Measurements from ENCODE around the gene BCAS3. TPM values are rescaled to one million over a fixed set of nuclear protein-coding genes. Genes with fewer than 3 reads are reported as not detected.

The BCAS3 gene
- total RNA-seq, 2 donors from 2014 or later = 44.1 to 71.5 TPM

GRCh38 chr17:61010661-61011170 is 333.1 kb downstream of the BCAS3 start:
- no peaks in the 10 kb centered on the region for H3K4me1 ChIP-seq
- no peaks in the 10 kb centered on the region for H3K9me3 ChIP-seq
- WGBS, 2 donors = 94 to 95% methylated on average over 2 of the region's 2 CpGs
- no peak overlapping the region for H3K4me3 ChIP-seq
- no peaks in the 10 kb centered on the region for H3K36me3 ChIP-seq (replicated peaks in 1 of 2; ENCODE audit: insufficient read depth in 1 of 2, low read depth in 2 of 2)
- intact Hi-C loops (cut with DNase I) = no loop called here
- TF ChIP-seq POLR2A (IDR thresholded peaks at IDR 0.05) (no peak), CTCF (IDR thresholded peaks at IDR 0.05) (no peak)
- ATAC-seq (no peak), DNase-seq (no peak)
- no peak overlapping the region for H3K27ac ChIP-seq
- peaks cover 0 to 3% of the 10 kb centered on the region in 2 donors for H3K27me3 ChIP-seq

- no peak overlapping the region for H3K27ac ChIP-seq
- no peak for TF ChIP-seq POLR2A (IDR thresholded peaks at IDR 0.05)
- TF ChIP-seq CTCF (IDR thresholded peaks at IDR 0.05) = no peak
- WGBS, 2 donors = 84 to 92% methylated on average over 4 of the region's 4 CpGs
- intact Hi-C loops (cut with DNase I) = no loop called here
- DNase-seq = no peak
- no peak overlapping the region for H3K4me3 ChIP-seq
- no peaks in the 10 kb centered on the region for H3K36me3 ChIP-seq (replicated peaks in 1 of 2; ENCODE audit: insufficient read depth in 1 of 2, low read depth in 2 of 2)
- H3K27me3 ChIP-seq = peaks cover 0 to 3% of the 10 kb centered on the region in 2 donors
- no peak for ATAC-seq
- H3K9me3 ChIP-seq = no peaks in the 10 kb centered on the region
- no peaks in the 10 kb centered on the region for H3K4me1 ChIP-seq
Observed at GRCh38 chr17:61011251-61011650, 333.6 kb downstream of the BCAS3 start.

- WGBS, 2 donors = 84 to 87% methylated on average over 3 of the region's 3 CpGs
- Histone ChIP-seq H3K9me3 (no peaks in the 10 kb centered on the region), H3K36me3 (replicated peaks in 1 of 2; ENCODE audit: insufficient read depth in 1 of 2, low read depth in 2 of 2) (no peaks in the 10 kb centered on the region), H3K4me3 (no peak overlapping the region), H3K4me1 (no peaks in the 10 kb centered on the region), H3K27ac (no peak overlapping the region), H3K27me3 (no peaks in the 10 kb centered on the region)
- no peak for TF ChIP-seq POLR2A (IDR thresholded peaks at IDR 0.05)
- TF ChIP-seq CTCF (IDR thresholded peaks at IDR 0.05) = no peak
- DNase-seq (no peak), ATAC-seq (no peak)
- intact Hi-C loops (cut with DNase I) = no loop called here
Observed at GRCh38 chr17:61015966-61016365, 338.3 kb downstream of the BCAS3 start.

- Histone ChIP-seq H3K9me3 (no peaks in the 10 kb centered on the region), H3K4me3 (no peak overlapping the region), H3K36me3 (replicated peaks in 1 of 2; ENCODE audit: insufficient read depth in 1 of 2, low read depth in 2 of 2) (no peaks in the 10 kb centered on the region), H3K27ac (no peak overlapping the region), H3K4me1 (no peaks in the 10 kb centered on the region), H3K27me3 (no peaks in the 10 kb centered on the region)
- no peak for DNase-seq
- intact Hi-C loops (cut with DNase I) = no loop called here
- no peak for TF ChIP-seq CTCF (IDR thresholded peaks at IDR 0.05)
- no peak for TF ChIP-seq POLR2A (IDR thresholded peaks at IDR 0.05)
- no peak for ATAC-seq
- WGBS, 2 donors = 89 to 93% methylated on average over 3 of the region's 3 CpGs
Observed at GRCh38 chr17:61017317-61018006, 339.8 kb downstream of the BCAS3 start.

- 95 to 100% methylated on average over 5 of the region's 5 CpGs for WGBS, 2 donors
- no peak for TF ChIP-seq CTCF (IDR thresholded peaks at IDR 0.05)
- TF ChIP-seq POLR2A (IDR thresholded peaks at IDR 0.05) = no peak
- Histone ChIP-seq H3K4me1 (no peaks in the 10 kb centered on the region), H3K9me3 (no peaks in the 10 kb centered on the region), H3K27me3 (no peaks in the 10 kb centered on the region), H3K4me3 (no peak overlapping the region), H3K27ac (no peak overlapping the region), H3K36me3 (replicated peaks in 1 of 2; ENCODE audit: insufficient read depth in 1 of 2, low read depth in 2 of 2) (no peaks in the 10 kb centered on the region)
- intact Hi-C loops (cut with DNase I) = no loop called here
- ATAC-seq = no peak
- no peak for DNase-seq
Observed at GRCh38 chr17:61018938-61019337, 341.3 kb downstream of the BCAS3 start.

Measured in body of pancreas (tissue), 4 donors.